Glutamatergic neuron (in vitro differentiated cells): ENCODE results near the gene PKD1L1. TPM values are rescaled to one million over a fixed set of nuclear protein-coding genes. Genes with fewer than 3 reads are reported as not detected.

ENCODE experiments used
- DNase-seq: peaks from one replicate; pipeline ENCODE4 v3.0.0; 2022
- H3K27ac Mint-ChIP-seq: one replicate; pipeline ENCODE4 v1.8.0; 2020; ENCODE audit warnings: mild to moderate bottlenecking, mixed read lengths, inconsistent platforms; ENCODE audit not compliant: unreplicated experiment
- H3K27me3 Mint-ChIP-seq: one replicate; pipeline ENCODE4 v1.8.0; 2020; ENCODE audit warnings: mild to moderate bottlenecking, moderate library complexity, mixed read lengths, inconsistent platforms; ENCODE audit not compliant: unreplicated experiment
- H3K36me3 Mint-ChIP-seq: one replicate; pipeline ENCODE4 v1.8.0; 2020; ENCODE audit warnings: mild to moderate bottlenecking, mixed read lengths, inconsistent platforms; ENCODE audit not compliant: unreplicated experiment
- H3K4me1 Mint-ChIP-seq: one replicate; pipeline ENCODE4 v1.8.0; 2020; ENCODE audit warnings: mild to moderate bottlenecking, low read depth, mixed read lengths, inconsistent platforms; ENCODE audit not compliant: unreplicated experiment
- H3K4me3 Mint-ChIP-seq: one replicate; pipeline ENCODE4 v1.8.0; 2020; ENCODE audit warnings: mild to moderate bottlenecking, mixed read lengths, inconsistent platforms; ENCODE audit not compliant: unreplicated experiment
- H3K9me3 Mint-ChIP-seq: one replicate; pipeline ENCODE4 v1.8.0; 2020; ENCODE audit warnings: mild to moderate bottlenecking, moderate library complexity, mixed read lengths, inconsistent platforms; ENCODE audit not compliant: unreplicated experiment
- CTCF ChIP-seq: fragments of 200-600 bp; sonication (generic); IDR thresholded peaks from one replicate; pipeline ENCODE4 v1.5.0; 2021; ENCODE audit not compliant: partially characterized antibody, unreplicated experiment
- total RNA-seq: library from RNA; stranded (reverse); fragmentation: NEBNext Ultra II Directional; extraction: Animal tissue kit (Norgen Biotek cat#: 25700); gene quantifications from one replicate; pipeline ENCODE4 v1.2.1, GENCODE V29; 2021; ENCODE audit not compliant: unreplicated experiment

PKD1L1 gene
- total RNA-seq, 1 donor from 2014 or later = 0.17 TPM

GRCh38 chr7:47775238-47775637, 173.0 kb downstream of the PKD1L1 start:
- Mint-ChIP-seq H3K27ac (no peak overlapping the region), H3K4me1 (peaks cover 4% of the 10 kb centered on the region), H3K9me3 (peaks cover 4% of the 10 kb centered on the region), H3K27me3 (no peaks in the 10 kb centered on the region), H3K4me3 (no peak overlapping the region), H3K36me3 (peaks cover 7% of the 10 kb centered on the region)
- DNase-seq = no peak
- TF ChIP-seq CTCF = no peak

- Mint-ChIP-seq H3K9me3 (peaks cover 2% of the 10 kb centered on the region), H3K4me1 (peaks cover 6% of the 10 kb centered on the region), H3K4me3 (no peak overlapping the region), H3K27me3 (no peaks in the 10 kb centered on the region), H3K27ac (no peak overlapping the region), H3K36me3 (peaks cover 2% of the 10 kb centered on the region)
- no peak for TF ChIP-seq CTCF
- DNase-seq = no peak
Measured at GRCh38 chr7:47772492-47772891, 175.8 kb downstream of the PKD1L1 start.

GRCh38 chr7:47771990-47772360, 176.3 kb downstream of the PKD1L1 start:
- Mint-ChIP-seq H3K27me3 (no peaks in the 10 kb centered on the region), H3K4me3 (no peak overlapping the region), H3K9me3 (peaks cover 2% of the 10 kb centered on the region), H3K4me1 (peaks cover 6% of the 10 kb centered on the region), H3K36me3 (no peaks in the 10 kb centered on the region), H3K27ac (no peak overlapping the region)
- no peak for TF ChIP-seq CTCF
- no peak for DNase-seq

- no peaks in the 10 kb centered on the region for H3K27me3 Mint-ChIP-seq
- H3K36me3 Mint-ChIP-seq = no peaks in the 10 kb centered on the region
- H3K4me1 Mint-ChIP-seq = peaks cover 6% of the 10 kb centered on the region
- H3K9me3 Mint-ChIP-seq = peaks cover 2% of the 10 kb centered on the region
- no peak for TF ChIP-seq CTCF
- DNase-seq = no peak
- H3K4me3 Mint-ChIP-seq = no peak overlapping the region
- no peak overlapping the region for H3K27ac Mint-ChIP-seq
Measured at GRCh38 chr7:47771336-47771989, 176.8 kb downstream of the PKD1L1 start.

- no peaks in the 10 kb centered on the region for H3K36me3 Mint-ChIP-seq
- no peak for DNase-seq
- H3K4me1 Mint-ChIP-seq = peaks cover 19% of the 10 kb centered on the region
- no peak overlapping the region for H3K4me3 Mint-ChIP-seq
- peaks cover 2% of the 10 kb centered on the region for H3K27me3 Mint-ChIP-seq
- no peak overlapping the region for H3K27ac Mint-ChIP-seq
- no peak for TF ChIP-seq CTCF
- H3K9me3 Mint-ChIP-seq = peaks cover 8% of the 10 kb centered on the region
Measured at GRCh38 chr7:47766126-47766525, 182.1 kb downstream of the PKD1L1 start.
